ENCODE results near the gene TMCC3.
A peak's percentile ranks its signal among the peaks of the same experiment; 100 is the strongest.
"Not testable (repeated sequence)": the region's sequence is repeated elsewhere in the genome, so short reads cannot be mapped to it uniquely, and the experiment has no call there.

The TMCC3 gene

DNA sequence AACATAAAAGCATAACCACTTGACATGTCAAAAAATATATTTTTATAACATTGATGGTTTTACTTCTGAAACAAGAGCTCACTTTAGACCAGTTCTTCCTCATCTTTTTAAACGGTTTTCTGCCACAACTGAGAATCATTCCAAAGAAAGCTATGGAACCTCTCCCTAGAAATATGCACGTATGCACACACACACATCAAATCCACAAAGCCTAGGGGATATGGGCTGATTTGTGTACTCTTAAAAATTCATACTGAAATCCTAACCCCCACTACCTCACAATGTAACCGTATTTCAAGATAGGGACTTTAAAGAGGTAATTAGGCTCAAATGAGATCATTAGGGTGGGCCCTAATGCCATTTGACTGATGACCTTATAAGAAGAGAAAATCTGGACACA is 19.3 kb downstream of the TMCC3 start:
- DNase-seq, result no peak

GRCh38 chr12:94628819-94629472 is 21.4 kb downstream of the TMCC3 start:
- no peak for DNase-seq

DNA sequence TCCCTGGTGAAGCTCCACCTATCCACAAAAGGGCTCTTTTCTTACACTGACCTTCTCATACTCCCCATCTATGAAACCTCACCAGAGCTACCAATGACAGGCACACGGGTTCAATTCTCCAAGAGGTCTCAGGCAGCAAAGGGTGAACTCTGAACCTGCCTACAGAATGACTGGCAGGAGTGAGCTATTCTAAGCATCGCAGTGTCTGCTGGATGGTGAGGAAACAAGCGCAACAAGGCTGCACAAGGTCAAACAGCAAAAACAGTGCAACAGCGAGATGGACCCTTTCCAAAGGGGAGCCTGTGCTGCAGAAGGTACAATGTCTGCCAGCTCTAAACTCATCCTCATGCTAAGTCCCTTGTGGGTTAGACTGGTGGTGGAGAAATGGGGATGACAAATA is 22.0 kb downstream of the TMCC3 start:
- DNase-seq, result no peak

DNA sequence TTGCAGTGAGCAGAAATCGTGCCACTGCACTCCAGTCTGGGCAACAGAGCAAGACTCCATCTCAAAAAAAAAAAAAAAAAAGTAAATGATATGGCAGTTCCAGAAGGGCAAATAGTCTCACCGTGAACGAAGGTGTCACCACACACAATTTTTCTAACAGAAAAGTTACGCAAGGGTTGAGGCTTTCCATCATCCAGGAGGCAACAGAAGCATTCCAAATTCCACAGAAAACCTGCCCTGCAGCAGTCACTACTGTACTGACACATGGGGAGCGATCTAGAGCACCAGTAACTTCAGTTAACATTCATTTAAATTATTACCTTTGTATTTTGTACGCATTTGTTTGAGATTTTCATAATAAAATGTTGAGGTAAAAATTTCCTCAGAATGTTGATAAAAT is 24.8 kb downstream of the TMCC3 start:
- DNase-seq, result no peak

DNA sequence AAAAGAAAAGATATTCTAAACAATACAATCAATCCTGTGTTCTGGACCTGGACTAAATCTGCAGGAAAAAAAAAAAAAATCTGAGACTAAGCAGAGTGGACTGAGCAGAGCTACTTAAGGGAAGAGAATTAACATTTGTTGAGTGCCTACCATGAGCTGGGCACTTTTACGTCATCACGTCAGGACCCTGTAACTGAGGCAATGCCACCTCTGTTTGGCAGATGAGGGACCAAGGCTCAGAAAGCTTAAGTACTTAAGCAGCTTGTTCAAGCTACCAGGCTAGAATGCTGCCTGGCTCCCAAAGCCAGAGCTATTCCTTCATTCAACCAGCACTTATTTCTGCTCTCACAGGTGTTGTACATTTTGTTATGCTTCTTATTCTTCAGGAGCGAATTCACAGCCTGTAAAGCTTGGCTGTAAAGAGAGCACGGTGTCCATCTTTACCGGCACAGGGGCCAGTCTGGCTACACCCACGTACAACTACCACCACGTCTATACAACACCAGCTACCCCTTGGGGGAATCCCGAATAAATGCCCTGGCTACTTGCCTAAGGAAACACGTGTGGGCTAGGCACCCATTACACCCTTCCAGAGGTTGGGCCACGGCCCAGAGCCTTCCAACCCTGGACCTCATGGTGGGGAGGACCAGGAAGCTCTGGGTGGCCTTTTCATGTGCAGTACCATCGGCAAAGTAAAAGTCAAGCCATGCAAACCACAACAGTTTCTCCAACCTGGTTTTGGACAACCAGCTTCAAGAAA is 27.0 kb downstream of the TMCC3 start:
- DNase-seq, result no peak

DNA sequence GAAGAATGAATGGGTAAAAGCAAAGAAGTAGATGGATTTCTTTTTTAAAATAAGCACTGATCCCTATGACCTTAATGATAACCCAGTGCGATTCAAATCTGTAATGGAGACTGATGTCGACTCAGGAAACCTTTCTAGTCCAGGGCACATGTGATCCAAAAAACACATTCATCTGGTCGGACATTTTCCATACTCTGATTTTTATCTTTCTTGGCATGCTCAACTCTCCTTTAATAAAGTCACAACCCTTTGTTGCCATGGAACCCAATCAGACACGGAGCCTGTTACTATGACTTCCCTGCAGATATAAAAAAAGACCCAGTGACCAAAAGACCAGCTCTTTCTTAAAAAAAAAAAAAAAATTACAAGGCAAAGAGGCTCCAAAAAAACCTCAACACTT is 27.9 kb downstream of the TMCC3 start:
- DNase-seq, result no peak

DNA sequence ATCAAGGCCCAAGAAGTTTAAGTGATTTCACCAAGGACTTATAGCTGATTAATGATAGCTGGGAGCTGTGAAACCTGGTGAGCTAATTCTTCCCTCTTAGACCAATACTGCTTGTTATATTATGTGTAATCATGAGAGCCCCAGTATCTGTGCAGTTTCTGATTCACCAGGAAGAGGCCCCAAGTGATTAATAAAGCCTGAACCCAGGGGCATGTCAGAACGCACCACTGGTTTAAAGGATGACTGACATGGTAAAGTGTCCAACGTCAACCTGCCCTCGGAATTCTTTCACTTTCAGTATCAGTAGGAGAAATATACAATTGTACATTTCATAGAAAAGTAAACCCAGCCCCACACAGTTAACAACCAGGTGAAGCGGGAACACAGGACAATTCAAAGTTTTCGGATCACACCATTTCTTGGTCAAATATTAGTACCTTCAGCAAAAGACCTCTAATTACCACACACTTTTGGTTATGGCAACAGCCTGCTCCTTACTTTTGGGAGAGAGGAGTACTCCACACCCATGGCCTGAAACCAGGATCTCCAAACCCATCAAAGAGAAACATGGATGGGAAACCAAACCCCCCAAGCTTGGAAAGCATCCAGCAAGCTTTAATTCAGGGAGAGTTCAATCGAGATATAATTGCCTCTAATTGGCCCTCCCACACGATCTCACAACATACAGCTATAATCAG is 28.5 kb downstream of the TMCC3 start:
- DNase-seq, result no peak

GRCh38 chr12:94620621-94621020 is 29.7 kb downstream of the TMCC3 start:
- no peak for DNase-seq

DNA sequence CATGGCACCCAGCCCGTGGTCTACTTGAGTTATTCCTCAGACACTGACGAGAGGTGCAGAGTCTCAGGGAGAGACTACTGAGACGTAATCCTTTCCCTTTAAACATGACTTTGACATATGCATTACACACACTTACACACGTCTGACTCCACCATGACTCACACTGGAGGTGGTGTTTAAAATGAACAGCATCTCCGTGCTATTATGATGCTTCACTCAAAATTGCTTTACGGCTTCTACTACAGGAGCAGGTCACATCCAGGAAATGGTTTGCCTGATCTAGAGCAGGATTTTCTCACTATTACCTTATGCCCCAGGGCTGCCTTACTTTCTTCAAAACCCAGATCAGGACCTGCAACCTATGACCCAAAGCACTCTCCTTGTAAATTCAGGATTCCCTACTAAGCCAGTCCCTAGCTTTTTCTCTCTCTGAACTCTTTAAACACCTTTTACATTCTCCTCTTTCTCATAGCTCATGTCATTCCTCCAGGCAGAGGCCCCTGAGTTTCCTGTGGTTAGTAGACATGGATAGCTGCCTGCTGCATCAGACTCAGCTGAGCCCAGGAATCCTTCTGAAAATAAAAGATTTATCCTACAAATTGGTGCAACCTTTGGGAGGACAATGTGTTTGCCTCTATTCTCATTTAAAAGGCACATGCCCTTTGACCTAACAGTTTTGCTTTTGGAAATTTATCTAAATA is 31.2 kb downstream of the TMCC3 start:
- DNase-seq, result no peak

DNA sequence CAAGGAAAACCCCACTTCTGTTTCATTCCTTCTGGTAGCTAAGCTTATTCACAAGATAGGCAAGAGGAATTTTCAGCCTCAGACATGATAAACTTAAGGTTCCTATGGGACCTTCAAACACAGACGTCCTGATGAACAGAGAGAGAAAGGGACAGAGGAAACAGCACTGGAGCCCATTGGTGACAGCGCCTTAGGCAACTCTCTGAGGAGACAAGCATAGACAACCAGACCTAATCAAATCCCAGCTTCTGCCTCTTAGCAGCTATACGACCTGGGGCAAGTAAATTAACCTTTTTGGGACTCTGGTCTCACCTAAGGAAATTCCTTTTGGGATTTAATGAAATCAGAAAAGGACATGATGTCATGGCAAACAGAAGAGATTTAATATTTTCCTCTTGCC is 33.3 kb downstream of the TMCC3 start:
- no peak for DNase-seq

DNA sequence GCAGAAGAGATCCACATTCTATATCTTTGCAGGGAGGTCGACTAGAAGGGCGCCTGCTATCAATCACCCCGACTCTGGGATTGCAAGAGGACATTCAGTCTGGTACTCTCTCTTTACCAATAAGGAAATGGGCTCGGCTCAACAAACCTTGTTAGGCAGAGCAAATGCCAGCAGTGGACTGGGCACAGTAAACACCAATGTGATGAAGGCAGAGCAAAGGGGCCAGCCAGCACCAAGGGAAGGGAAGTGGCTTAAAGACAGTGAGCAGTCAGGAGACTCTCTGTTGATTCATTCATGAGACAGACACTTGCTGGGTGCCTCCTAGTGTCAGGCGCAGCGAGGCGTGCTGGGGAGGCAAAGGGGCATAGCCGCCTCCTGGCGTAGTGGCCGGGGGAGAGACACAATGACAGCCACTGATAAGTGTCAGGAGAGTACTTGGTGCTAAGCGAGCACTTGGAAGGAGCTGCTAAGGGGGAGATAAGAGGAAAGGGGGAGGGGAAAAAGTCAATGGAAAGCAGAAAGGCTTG is 34.1 kb downstream of the TMCC3 start:
- no peak for DNase-seq

GRCh38 chr12:94615260-94616181 is 34.8 kb downstream of the TMCC3 start:
- peak in 1 of 2 experiments; percentile 24 for DNase-seq

DNA sequence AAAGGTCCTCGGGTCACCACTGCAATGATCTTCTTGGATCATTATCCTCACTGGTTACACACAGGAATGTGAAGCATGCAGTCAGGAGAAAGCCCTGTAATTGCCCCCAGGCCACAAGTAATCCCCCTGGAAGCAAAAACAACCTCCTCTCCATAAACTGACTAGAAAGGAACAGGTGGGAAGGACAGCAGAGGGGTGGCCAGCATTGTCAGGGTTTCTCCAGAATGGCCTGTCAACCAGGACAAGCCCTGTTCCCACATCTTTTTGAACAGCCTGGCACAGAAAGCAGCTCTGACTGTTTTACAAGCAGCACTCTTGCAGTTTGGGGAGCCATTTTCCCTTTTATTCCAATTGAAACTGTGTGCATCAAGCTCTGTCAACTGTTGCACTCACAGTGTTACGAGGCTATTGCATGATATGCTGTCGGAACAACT is 36.1 kb downstream of the TMCC3 start:
- DNase-seq, result no peak

DNA sequence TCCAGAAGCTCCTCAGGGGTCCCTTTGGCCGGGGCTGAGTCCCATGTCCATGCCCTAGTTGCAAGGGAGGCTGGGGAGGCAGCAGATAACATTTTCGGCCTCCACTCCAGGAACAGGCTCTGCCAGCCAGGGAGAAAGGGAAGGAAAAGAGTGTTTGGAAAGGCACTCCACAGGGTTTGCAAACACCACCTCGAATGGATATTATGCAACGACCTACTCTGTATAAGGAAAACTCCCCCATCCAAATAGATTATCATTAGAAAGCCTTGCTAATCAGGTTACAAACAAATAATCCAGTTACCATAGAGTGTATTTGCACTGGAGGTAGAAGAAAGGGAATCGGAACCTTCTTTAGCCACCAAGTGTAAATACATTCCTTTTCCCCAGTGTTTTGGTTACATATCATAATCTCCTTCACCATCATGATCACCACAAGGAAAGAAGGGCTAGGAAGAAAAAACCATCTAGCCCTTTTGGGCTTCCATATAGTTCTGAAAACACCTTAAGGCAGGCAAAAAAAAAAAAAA is 40.4 kb downstream of the TMCC3 start:
- no peak for DNase-seq

- not testable (repeated sequence) for DNase-seq
These were observed 43.5 kb downstream of the TMCC3 start for GRCh38 chr12:94606810-94607209.

- no peak for DNase-seq
These were observed 46.0 kb downstream of the TMCC3 start for GRCh38 chr12:94604366-94604698.

GRCh38 chr12:94603434-94604365 is 46.7 kb downstream of the TMCC3 start:
- no peak for DNase-seq

DNA sequence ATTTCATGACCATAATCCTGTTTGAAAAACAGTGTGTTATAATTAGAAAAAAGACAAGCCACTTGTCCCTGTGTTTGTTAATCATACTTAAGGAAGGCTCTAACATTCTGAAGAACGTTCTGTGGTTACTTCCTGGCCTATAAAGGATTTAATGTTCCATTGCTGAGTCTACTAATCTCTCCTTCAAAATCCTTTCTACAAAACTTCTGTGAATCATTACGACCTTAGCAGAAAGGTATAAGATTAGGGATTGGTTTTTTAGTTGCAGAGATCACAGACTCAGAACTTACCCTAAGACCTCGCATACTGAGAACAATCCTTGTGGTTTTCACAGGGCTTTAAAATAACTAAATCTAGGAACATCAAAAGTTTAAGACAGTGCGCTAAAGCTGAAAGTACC is 48.3 kb downstream of the TMCC3 start:
- no peak for DNase-seq

DNA sequence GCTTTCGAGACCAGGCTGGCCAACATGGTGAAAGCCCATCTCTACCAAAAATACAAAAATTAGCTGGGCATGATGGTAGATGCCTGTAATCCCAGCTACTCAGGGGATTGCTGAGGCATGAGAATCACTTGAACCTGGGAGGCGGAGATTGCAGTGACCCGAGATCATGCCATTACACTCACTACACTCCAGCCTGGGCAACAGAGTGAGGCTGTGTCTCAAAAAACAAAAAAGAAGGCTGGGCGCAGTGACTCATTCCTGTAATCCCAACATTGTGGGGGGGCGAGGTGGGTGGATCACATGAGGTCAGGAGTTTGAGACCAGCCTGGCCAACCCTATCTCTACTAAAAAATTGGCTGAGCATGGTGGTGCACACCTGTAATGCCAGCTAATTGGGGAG is 49.0 kb downstream of the TMCC3 start:
- DNase-seq, result not testable (repeated sequence)

GRCh38 chr12:94599189-94599588 is 51.2 kb downstream of the TMCC3 start:
- no peak for DNase-seq

DNA sequence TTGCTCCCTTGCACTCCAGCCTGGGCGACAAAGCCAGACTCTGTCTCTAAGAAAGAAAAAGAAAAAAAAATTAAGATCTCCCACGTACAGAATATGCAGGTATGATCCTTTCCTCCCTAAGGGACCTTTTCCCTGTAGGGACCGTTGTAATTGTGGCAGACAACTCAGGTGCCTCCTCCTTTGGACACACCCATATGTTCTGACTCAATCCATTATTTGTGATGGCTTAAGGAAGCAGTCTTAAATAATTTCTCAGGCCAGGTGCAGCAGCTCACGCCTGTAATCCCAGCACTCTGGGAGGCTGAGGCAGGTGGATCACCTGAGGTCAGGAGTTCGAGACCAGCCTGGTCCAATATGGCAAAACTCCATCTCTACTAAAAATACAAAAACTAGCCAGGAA is 53.1 kb downstream of the TMCC3 start:
- no peak for DNase-seq
